Mesothelial cell of epicardium (in vitro differentiated cells): Measurements from ENCODE around the gene ABCC5. TPM values are rescaled to one million over a fixed set of nuclear protein-coding genes. Genes with fewer than 3 reads are reported as not detected.
A peak's percentile ranks its signal among the peaks of the same experiment; 100 is the strongest.

ENCODE experiments used
- DNase-seq, 2 experiments: peaks; one replicate each; pipeline ENCODE4 v3.0.0; 2021; ENCODE audit warnings: low spot score in 2 of 2; ENCODE audit not compliant: unreplicated experiment in 2 of 2
- H3K27ac Mint-ChIP-seq: 2 replicates; pipeline ENCODE4 v1.8.0; 2021; ENCODE audit warnings: mixed read lengths
- H3K27me3 Mint-ChIP-seq: 2 replicates; pipeline ENCODE4 v1.8.0; 2021; ENCODE audit warnings: low read depth, mixed read lengths
- H3K36me3 Mint-ChIP-seq: 2 replicates; pipeline ENCODE4 v1.8.0; 2021; ENCODE audit warnings: mixed read lengths
- H3K4me1 Mint-ChIP-seq: 2 replicates; pipeline ENCODE4 v1.8.0; 2021; ENCODE audit warnings: mixed read lengths
- H3K4me3 Mint-ChIP-seq: 2 replicates; pipeline ENCODE4 v1.8.0; 2021; ENCODE audit warnings: mild to moderate bottlenecking, moderate library complexity, mixed read lengths
- H3K9me3 Mint-ChIP-seq: 2 replicates; pipeline ENCODE4 v1.8.0; 2021; ENCODE audit warnings: mixed read lengths
- total RNA-seq: library from RNA; stranded (reverse); gene quantifications from 3 replicates; pipeline ENCODE4 v1.2.1, GENCODE V29; 2021
- TF ChIP-seq, protein P1 (sequence below): fragments of 200-600 bp; sonication (generic); IDR thresholded peaks from one replicate; pipeline ENCODE4 v1.5.0; 2021; ENCODE audit warnings: antibody characterized with exemption; ENCODE audit not compliant: unreplicated experiment

Gene ABCC5
- total RNA-seq, 1 donor from 2014 or later = 62.3 TPM

DNA sequence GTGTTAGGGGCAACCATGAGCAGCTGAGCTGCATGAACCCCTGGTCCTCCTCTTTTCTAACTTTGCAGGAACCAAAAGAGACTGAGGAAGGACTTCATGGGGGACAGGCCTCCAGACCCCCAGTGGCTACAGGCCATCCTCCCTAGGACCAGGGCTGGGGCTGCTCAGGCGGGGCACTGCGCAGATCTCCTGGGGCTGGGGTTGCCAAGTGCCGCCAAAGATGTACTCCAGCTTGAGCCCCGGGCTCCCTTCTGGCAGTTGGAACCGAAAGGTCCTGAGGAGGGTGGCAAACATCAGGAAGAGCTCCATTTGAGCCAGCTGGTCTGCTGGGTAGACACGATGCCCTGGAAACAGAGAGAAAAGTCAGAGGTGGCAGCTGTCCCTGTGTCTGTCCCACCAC is 121.9 kb downstream of the ABCC5 start:
- no peak overlapping the region for H3K27ac Mint-ChIP-seq
- peaks cover 9% of the 10 kb centered on the region for H3K9me3 Mint-ChIP-seq
- DNase-seq = no peak
- peaks cover 9% of the 10 kb centered on the region for H3K27me3 Mint-ChIP-seq
- H3K4me3 Mint-ChIP-seq = no peak overlapping the region
- H3K36me3 Mint-ChIP-seq = no peaks in the 10 kb centered on the region
- TF ChIP-seq, protein P1, sequence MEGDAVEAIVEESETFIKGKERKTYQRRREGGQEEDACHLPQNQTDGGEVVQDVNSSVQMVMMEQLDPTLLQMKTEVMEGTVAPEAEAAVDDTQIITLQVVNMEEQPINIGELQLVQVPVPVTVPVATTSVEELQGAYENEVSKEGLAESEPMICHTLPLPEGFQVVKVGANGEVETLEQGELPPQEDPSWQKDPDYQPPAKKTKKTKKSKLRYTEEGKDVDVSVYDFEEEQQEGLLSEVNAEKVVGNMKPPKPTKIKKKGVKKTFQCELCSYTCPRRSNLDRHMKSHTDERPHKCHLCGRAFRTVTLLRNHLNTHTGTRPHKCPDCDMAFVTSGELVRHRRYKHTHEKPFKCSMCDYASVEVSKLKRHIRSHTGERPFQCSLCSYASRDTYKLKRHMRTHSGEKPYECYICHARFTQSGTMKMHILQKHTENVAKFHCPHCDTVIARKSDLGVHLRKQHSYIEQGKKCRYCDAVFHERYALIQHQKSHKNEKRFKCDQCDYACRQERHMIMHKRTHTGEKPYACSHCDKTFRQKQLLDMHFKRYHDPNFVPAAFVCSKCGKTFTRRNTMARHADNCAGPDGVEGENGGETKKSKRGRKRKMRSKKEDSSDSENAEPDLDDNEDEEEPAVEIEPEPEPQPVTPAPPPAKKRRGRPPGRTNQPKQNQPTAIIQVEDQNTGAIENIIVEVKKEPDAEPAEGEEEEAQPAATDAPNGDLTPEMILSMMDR = no peak
- H3K4me1 Mint-ChIP-seq = peaks cover 8% of the 10 kb centered on the region

DNA sequence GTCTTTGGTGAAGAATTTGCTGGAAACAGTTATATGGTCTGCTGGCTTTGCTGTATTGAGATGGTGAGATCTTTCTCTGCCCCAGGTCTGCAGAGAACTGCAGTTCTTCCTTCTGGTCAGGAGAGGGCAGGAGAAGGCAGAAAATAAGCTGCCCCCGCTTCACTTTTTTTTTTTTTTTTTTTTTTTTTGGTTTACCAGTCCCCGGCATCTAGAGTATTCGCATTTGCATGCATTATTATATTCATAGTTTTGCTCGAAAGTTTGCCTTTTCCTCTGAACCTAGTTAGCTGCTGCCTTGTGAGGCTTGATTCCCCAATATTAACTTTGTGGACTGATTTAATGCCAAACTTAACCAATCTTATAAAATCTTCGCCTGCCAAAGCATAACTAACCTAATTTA is 122.4 kb downstream of the ABCC5 start:
- H3K4me3 Mint-ChIP-seq = no peak overlapping the region
- no peak overlapping the region for H3K27ac Mint-ChIP-seq
- peaks cover 7% of the 10 kb centered on the region for H3K9me3 Mint-ChIP-seq
- H3K4me1 Mint-ChIP-seq = peaks cover 8% of the 10 kb centered on the region
- H3K36me3 Mint-ChIP-seq = no peaks in the 10 kb centered on the region
- TF ChIP-seq, protein P1 = peak; percentile 65
- peaks cover 9% of the 10 kb centered on the region for H3K27me3 Mint-ChIP-seq
- DNase-seq = no peak

GRCh38 chr3:183892610-183893214 is 125.0 kb downstream of the ABCC5 start:
- no peak for DNase-seq
- Mint-ChIP-seq H3K27ac (no peak overlapping the region), H3K36me3 (no peaks in the 10 kb centered on the region), H3K4me1 (peaks cover 8% of the 10 kb centered on the region), H3K4me3 (no peak overlapping the region), H3K27me3 (peaks cover 16% of the 10 kb centered on the region), H3K9me3 (no peaks in the 10 kb centered on the region)
- TF ChIP-seq, protein P1 = no peak

DNA sequence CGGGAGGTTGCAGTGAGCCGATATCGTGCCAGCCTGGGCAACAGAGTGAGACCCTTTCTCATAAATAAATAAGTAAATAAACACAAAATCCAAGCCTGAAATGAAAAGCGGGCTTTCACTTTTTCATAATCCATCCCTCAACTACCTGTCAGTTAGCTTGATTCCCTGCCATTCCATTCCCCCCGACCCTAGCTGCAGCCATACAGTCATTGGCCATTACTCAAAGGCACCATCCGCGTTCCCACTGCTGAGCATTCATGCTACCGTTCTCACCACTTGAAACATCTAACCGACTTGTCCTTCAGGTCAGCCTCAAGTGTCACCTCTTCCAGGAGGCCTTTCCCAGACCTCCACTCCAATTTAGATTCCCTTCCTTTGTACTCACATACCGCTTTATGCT is 131.9 kb downstream of the ABCC5 start:
- Mint-ChIP-seq H3K27me3 (peaks cover 21% of the 10 kb centered on the region), H3K9me3 (no peaks in the 10 kb centered on the region), H3K4me3 (peak overlapping the region; percentile 57), H3K4me1 (peaks cover 26% of the 10 kb centered on the region), H3K36me3 (no peaks in the 10 kb centered on the region), H3K27ac (no peak overlapping the region)
- TF ChIP-seq, protein P1 = no peak
- no peak for DNase-seq

DNA sequence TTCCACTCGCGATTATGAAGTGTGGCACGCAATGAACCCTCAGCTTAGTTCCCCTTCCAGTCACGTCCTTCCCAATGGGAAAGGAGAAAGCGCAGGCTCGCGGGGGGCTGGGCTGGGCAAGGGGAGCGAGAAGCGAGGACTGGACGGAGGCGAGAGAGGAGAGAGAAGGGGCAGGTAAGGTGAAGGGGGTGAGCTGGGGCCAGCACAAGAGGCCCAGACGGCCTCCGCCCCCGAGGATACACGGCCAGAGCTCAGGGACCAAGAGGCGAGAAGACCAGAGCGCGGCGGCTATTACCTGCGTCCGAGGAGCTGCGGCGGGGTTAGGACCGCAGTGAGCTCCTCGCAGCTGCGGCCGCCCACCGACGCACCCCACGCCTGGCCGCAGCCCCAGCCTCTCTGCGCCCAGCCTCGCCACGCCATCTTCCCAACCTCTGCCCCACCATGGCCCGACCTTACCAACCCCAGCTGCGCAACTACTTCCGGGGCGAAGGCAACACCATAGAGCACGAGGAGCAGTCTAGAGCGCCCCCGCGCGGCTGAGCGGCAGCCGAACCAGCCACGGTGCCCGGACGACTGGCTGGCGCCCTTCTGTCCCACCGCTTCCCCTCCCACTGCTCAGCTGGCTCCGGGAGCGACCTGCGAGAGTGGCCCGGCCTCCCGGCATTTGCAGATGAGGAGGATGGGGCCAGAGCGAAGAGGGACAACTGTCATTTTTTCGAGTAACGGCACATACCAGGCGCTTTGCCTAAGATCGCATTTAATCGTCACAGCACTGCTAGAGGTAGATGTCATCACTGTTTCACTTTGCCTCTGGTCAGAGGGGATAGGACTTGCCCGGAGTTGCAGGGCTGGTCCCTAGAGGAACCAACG is 133.0 kb downstream of the ABCC5 start, which contains the start of gene PARL:
Gene PARL (minus strand): TSS at position 454 of the 870 bp plus-strand sequence. CDS start 34 bp downstream, at position 420.
- H3K9me3 Mint-ChIP-seq = no peaks in the 10 kb centered on the region
- DNase-seq = peak; percentile 81 to 94
- H3K36me3 Mint-ChIP-seq = peaks cover 2% of the 10 kb centered on the region
- peak within 1 kb of the TSS; percentile 93 for H3K4me3 Mint-ChIP-seq
- H3K27me3 Mint-ChIP-seq = peaks cover 18% of the 10 kb centered on the region
- H3K27ac Mint-ChIP-seq = peak within 1 kb of the TSS; percentile 89
- TF ChIP-seq, protein P1 = peak; percentile 82
- peaks cover 26% of the 10 kb centered on the region for H3K4me1 Mint-ChIP-seq
